Activated CD4-positive, alpha-beta T cell treated with anti-CD3 and anti-CD28 coated beads, Interleukin-2, amount 10 ng/mL, durations not matched to agents 7 days and 5 days (primary cell): ENCODE measurements around the gene KCNN3. TPM values are rescaled to one million over a fixed set of nuclear protein-coding genes. Genes with fewer than 3 reads are reported as not detected.

ENCODE experiments used
- CTCF ChIA-PET: fragments of 350-600 bp; sonication (Branson Sonifier 250); formaldehyde crosslinking; loops from one replicate; lab custom pipeline; 2021; ENCODE audit warnings: antibody characterized with exemption; lab: Charles Lee
- POLR2A ChIA-PET: fragments of 350-600 bp; sonication (Branson Sonifier 250); formaldehyde crosslinking; loops from one replicate; lab custom pipeline; 2021; ENCODE audit warnings: antibody characterized with exemption; lab: Charles Lee
- DNase-seq: peaks from one replicate; pipeline ENCODE4 v3.0.0-alpha.2; 2020
- H3K27ac Mint-ChIP-seq: one replicate; pipeline ENCODE4 v1.8.0; 2021; ENCODE audit warnings: mild to moderate bottlenecking, moderate library complexity, mixed read lengths
- H3K27me3 Mint-ChIP-seq: one replicate; pipeline ENCODE4 v1.8.0; 2021; ENCODE audit warnings: mixed read lengths
- H3K36me3 Mint-ChIP-seq: one replicate; pipeline ENCODE4 v1.8.0; 2021; ENCODE audit warnings: low read depth, mixed read lengths
- H3K4me1 Mint-ChIP-seq: one replicate; pipeline ENCODE4 v1.8.0; 2021; ENCODE audit warnings: mixed read lengths
- H3K4me3 Mint-ChIP-seq: one replicate; pipeline ENCODE4 v1.8.0; 2021; ENCODE audit warnings: mild to moderate bottlenecking, moderate library complexity, mixed read lengths
- H3K9me3 Mint-ChIP-seq: one replicate; pipeline ENCODE4 v1.8.0; 2021; ENCODE audit warnings: mixed read lengths
- total RNA-seq, 2 experiments: library from RNA; stranded (reverse); gene quantifications; one replicate each; pipeline ENCODE4 v1.2.3, GENCODE V29; 2021

KCNN3 gene
- total RNA-seq, 2 experiments from 2014 or later: 0.17 TPM; not detected in 1

DNA sequence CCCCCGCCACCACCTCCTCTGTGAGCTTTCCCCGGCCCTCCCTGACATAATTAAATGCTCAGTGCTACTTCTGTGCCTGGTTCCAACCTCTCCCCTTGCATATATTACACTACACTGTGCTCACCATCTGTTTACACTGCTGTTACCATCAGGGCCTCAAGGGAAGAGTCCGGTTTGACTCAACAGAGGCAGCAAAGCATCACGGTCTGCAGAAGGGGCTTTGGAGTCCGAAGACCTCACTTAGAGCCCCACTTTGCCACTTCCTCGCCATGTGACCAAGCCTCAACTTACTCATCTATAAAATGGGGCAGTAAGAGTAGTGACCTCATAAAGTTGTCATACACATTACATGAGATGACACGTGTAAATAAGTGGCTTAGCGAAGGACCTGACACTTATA is 27.4 kb downstream of the KCNN3 start:
- H3K9me3 Mint-ChIP-seq: no peaks in the 10 kb centered on the region
- no peaks in the 10 kb centered on the region for H3K36me3 Mint-ChIP-seq
- no peak for DNase-seq
- peaks cover 1% of the 10 kb centered on the region for H3K4me1 Mint-ChIP-seq
- H3K27me3 Mint-ChIP-seq: peaks cover 2% of the 10 kb centered on the region
- no peak overlapping the region for H3K27ac Mint-ChIP-seq
- ChIA-PET POLR2A (interaction anchor here (0.6 kb wide), 1 partner anchor 17 kb away, joined by 3 read pairs; no protein-coding TSS in a partner anchor), CTCF (interaction anchor here (0.5 to 1.2 kb wide), 4 partner anchors 17 to 219 kb away, joined by 3 read pairs; no protein-coding TSS in a partner anchor)
- no peak overlapping the region for H3K4me3 Mint-ChIP-seq

DNA sequence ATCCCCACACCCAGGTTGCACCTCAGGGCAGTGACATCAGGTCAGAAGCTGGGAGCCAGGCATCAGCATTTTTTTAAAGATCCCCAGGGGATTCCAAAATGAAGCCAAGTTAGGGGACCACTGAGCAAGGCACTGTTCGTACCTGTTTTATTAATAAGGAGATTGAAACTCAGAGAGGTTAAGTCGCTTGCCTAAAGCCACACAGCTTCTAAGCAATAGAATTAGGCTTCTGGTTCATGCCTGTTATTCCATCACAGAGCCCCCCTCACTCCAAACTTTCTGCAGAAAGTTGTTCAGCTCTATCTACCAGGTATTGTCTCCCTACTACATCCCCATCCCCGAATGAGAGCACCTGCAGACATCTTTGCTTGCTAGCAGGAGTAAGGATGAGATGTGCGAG is 28.7 kb downstream of the KCNN3 start:
- Mint-ChIP-seq H3K4me3 (no peak overlapping the region), H3K4me1 (peaks cover 1% of the 10 kb centered on the region), H3K27ac (no peak overlapping the region), H3K9me3 (no peaks in the 10 kb centered on the region), H3K36me3 (no peaks in the 10 kb centered on the region), H3K27me3 (peaks cover 2% of the 10 kb centered on the region)
- no peak for DNase-seq
- POLR2A ChIA-PET: interaction anchor here (0.7 kb wide), 1 partner anchor 30 kb away, joined by 3 read pairs; no protein-coding TSS in a partner anchor
- CTCF ChIA-PET: interaction anchor here (0.7 to 0.9 kb wide), 2 partner anchors 18 to 21 kb away, joined by 3 read pairs; no protein-coding TSS in a partner anchor

DNA sequence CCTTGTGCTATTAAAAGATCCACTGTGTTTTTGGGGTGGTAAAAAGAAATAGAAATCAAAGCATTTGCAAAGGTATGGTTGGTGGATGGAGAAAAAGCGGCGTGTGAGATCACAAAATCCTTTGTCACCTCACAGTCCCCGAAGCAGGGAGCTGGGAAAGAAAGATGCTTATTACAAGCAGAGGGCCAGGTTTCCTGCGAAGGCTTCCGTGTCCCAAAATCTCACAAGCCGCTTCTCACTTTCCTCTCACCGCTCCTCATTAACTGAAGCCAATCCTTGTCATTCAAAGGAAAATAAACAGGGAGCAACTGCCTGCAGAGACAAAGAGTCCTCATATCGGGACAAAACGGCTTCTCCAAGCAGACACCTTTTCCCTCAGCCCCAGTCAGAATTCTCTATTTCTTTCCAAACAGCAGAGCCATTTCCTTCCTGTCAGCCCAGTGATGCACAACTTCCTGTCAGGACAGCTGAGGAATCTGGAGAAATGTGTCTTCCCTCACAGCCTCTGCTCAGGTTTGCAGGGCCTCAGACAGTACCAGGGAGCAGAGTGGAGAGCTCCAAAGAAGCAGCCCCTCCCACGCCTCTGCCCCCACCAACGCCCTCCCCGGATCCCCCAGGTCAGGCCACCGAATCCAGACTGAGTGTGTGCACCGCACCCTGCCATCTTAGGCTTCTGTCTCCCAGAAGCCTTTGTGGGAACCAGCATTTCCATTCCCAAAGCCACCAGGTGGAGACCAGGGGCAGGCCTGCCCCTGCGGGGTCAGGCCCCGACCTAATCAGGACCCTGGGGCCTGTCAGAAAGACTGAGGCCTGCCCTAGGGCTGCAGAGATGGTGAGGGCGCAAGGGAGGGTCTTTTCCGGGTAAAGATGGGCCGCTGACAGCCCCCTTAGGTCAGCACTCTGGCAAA is 29.6 kb downstream of the KCNN3 start:
- Mint-ChIP-seq H3K27ac (no peak overlapping the region), H3K9me3 (no peaks in the 10 kb centered on the region), H3K36me3 (no peaks in the 10 kb centered on the region), H3K4me1 (peaks cover 1% of the 10 kb centered on the region), H3K4me3 (no peak overlapping the region), H3K27me3 (peaks cover 2% of the 10 kb centered on the region)
- no peak for DNase-seq
- CTCF ChIA-PET: interaction anchor here (0.6 to 1.4 kb wide), 3 partner anchors 22 to 411 kb away, joined by 3 read pairs; no protein-coding TSS in a partner anchor
- POLR2A ChIA-PET: interaction anchor here (0.7 kb wide), 1 partner anchor 31 kb away, joined by 3 read pairs; no protein-coding TSS in a partner anchor

DNA sequence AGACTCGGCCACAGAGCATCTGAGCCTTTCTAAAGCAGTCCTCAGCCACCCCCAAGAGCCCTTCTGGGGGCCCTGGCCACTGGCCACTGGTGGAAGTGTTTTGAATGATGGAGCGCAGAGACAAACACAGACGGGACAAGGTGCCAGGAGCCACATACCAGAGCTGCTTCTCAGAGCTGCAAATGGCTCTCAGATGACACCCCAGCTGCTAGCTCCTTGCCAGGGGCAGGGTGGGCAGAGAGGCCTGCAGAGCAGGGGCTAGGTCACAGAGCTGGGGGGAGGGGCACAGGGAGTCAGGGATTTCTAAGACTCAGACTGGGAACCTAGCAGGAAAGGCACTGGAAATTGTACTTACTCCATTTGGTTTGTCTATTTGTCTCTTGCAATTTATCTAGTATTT is 30.4 kb downstream of the KCNN3 start:
- Mint-ChIP-seq H3K27ac (no peak overlapping the region), H3K27me3 (no peaks in the 10 kb centered on the region), H3K36me3 (no peaks in the 10 kb centered on the region), H3K9me3 (no peaks in the 10 kb centered on the region), H3K4me3 (no peak overlapping the region), H3K4me1 (peaks cover 1% of the 10 kb centered on the region)
- ChIA-PET POLR2A (no interaction called here), CTCF (interaction anchor here (0.6 to 1.4 kb wide), 4 partner anchors 23 to 412 kb away, joined by 3 read pairs; no protein-coding TSS in a partner anchor)
- no peak for DNase-seq

DNA sequence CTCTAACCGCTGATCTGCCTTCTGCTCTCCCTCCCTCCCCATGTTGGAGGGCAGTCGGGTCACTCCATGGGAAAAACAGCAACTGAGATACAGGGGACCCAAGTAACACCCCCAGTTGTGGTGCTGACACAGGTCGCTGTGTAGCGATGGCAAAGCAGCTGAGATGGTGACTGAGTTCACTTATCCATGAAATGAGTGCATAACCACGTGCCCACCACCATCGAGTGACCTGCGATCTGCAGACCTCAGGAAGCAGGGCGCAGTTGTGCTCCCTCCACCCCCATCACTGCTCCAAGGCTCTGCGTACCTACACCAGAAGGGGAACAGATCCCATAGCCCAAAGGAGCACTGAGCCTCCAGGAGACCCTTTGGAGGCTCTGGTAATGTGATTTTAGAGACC is 31.1 kb downstream of the KCNN3 start:
- Mint-ChIP-seq H3K4me1 (peaks cover 1% of the 10 kb centered on the region), H3K36me3 (no peaks in the 10 kb centered on the region), H3K27ac (no peak overlapping the region), H3K27me3 (no peaks in the 10 kb centered on the region), H3K9me3 (no peaks in the 10 kb centered on the region), H3K4me3 (no peak overlapping the region)
- CTCF ChIA-PET: interaction anchor here (1.2 to 1.4 kb wide), 4 partner anchors 19 to 179 kb away, joined by 3 to 5 read pairs (median 3); no protein-coding TSS in a partner anchor
- POLR2A ChIA-PET: no interaction called here
- no peak for DNase-seq

DNA sequence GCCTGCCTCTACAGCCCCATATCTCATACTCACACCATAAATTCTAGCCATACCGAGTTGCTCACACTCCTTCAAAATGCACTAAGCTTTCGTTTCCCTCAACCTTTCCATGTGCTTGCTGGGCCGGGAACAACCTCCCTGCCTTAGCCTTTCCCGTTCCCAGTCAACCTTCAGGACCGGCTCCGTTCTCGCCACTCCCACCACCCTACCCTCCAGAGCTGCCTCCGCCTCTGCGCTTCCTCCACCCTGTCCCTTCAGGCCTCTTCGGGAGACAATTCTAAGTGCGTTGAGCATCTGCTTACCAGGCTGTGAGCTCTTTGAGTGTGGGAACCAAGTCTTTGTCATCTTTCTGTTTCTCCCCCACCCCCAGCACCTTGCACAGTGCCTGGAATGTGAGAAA is 31.6 kb downstream of the KCNN3 start:
- peaks cover 1% of the 10 kb centered on the region for H3K4me1 Mint-ChIP-seq
- POLR2A ChIA-PET: no interaction called here

DNA sequence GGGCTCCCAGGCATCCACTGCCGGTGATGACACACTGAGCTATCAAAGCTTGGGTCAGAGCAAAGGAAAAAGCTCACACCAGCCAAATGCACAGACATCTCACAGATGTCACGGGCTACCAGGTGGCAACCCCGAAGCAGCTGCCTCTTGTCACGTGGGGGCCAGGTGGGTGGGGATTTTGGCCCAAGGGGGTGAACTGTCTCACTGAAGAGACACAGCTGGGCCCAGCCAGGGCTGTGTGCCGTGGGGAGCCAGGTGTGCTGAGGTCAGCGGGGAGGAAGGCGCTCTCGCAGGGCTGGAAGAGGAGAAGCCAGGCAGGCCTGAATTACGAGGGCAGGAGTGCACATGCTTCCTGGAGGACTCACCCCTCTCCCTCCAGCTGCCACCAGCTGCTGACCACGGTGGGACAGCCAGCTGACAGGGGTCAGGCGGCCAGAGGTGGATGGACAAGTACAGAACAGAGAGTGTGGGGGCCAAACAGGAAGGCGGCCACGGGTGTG is 32.4 kb downstream of the KCNN3 start:
- DNase-seq: no peak
- no peaks in the 10 kb centered on the region for H3K27me3 Mint-ChIP-seq
- H3K9me3 Mint-ChIP-seq: no peaks in the 10 kb centered on the region
- POLR2A ChIA-PET: no interaction called here
- CTCF ChIA-PET: interaction anchor here (0.6 to 1.4 kb wide), 6 partner anchors 10 to 547 kb away, joined by 3 to 6 read pairs (median 4); no protein-coding TSS in a partner anchor
- peaks cover 6% of the 10 kb centered on the region for H3K4me1 Mint-ChIP-seq
- no peak overlapping the region for H3K4me3 Mint-ChIP-seq
- no peaks in the 10 kb centered on the region for H3K36me3 Mint-ChIP-seq
- no peak overlapping the region for H3K27ac Mint-ChIP-seq

More for the DNA sequence above, 31.6 kb downstream of the KCNN3 start:
- no peak for DNase-seq
- H3K9me3 Mint-ChIP-seq: no peaks in the 10 kb centered on the region
- H3K4me3 Mint-ChIP-seq: no peak overlapping the region
- CTCF ChIA-PET: interaction anchor here (1.2 to 1.4 kb wide), 3 partner anchors 18 to 179 kb away, joined by 3 to 5 read pairs (median 3); no protein-coding TSS in a partner anchor
- H3K36me3 Mint-ChIP-seq: no peaks in the 10 kb centered on the region
- H3K27me3 Mint-ChIP-seq: no peaks in the 10 kb centered on the region
- no peak overlapping the region for H3K27ac Mint-ChIP-seq

DNA sequence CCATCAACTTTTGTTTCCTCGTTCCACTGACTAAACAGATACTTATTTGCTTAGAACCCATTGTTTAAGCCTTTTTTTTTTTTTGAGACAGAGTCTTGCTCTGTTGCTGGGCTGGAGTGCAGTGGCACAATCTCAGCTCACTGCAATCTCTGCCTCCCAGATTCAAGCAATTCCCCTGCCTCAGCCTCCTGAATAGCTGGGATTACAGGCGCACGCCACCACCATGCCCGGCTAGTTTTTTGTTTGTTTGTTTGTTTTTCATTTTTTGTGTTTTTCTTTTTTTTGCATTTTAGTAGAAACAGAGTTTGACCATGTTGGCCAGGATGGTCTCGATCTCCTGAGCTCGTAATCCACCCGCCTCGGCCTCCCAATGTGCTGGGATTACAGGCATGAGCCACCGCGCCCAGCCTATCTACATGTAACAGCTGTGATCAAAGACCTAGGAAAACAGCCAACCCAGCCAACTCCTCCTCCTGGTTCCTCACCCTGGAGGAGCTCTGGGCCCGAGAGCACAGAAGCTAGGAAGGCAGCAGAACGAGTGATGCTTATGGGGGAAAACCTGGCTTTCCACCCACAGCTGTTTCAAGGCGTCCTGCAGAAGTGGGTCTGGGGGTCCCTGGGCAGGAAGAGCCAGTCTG is 32.9 kb downstream of the KCNN3 start:
- no peak for DNase-seq
- CTCF ChIA-PET: interaction anchor here (0.6 to 1.4 kb wide), 6 partner anchors 10 to 546 kb away, joined by 3 to 6 read pairs (median 4); no protein-coding TSS in a partner anchor
- no peak overlapping the region for H3K27ac Mint-ChIP-seq
- H3K9me3 Mint-ChIP-seq: no peaks in the 10 kb centered on the region
- H3K4me3 Mint-ChIP-seq: no peak overlapping the region
- H3K27me3 Mint-ChIP-seq: no peaks in the 10 kb centered on the region
- H3K4me1 Mint-ChIP-seq: peaks cover 10% of the 10 kb centered on the region
- no peaks in the 10 kb centered on the region for H3K36me3 Mint-ChIP-seq
- POLR2A ChIA-PET: no interaction called here

DNA sequence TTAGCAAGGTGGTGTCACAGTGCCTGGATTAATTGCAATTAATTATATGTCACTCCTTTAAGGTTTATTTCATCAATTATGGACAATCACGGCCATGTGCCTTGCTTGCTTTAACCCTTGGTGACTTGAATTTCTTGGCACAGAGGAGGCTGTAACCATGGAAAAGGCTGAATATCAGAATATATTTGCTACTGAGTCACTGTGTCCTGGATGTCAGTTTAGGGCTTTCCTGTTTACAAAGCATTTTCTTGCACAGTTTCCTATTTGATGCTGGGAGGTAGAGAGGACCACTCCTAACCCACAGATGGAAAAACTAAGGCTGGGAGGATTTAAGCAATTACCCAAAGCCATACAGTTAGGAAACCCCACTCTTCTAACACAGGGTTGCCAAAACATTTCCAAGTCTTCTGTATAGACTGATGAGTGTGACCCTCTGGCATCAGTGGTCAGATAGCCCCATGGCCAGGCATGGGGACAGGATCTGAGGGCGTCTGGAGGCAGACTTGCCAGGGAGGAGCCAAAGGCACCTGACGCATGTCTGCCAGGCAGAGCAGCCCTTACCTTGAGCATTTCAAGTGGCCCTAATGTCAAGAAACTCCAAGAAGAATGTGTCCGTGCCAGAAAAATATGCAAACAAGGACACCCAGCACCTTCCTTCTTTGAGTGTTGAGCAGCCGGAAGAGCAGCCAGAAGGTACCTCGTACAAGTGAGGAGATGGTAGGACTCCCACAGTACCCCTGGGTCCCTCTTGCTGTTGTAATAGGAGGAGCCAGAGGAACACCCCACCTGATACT is 34.4 kb downstream of the KCNN3 start:
- no peaks in the 10 kb centered on the region for H3K36me3 Mint-ChIP-seq
- no peak overlapping the region for H3K27ac Mint-ChIP-seq
- CTCF ChIA-PET: no interaction called here
- H3K4me3 Mint-ChIP-seq: no peak overlapping the region
- no peaks in the 10 kb centered on the region for H3K9me3 Mint-ChIP-seq
- peaks cover 10% of the 10 kb centered on the region for H3K4me1 Mint-ChIP-seq
- DNase-seq: no peak
- no peaks in the 10 kb centered on the region for H3K27me3 Mint-ChIP-seq
- POLR2A ChIA-PET: no interaction called here

DNA sequence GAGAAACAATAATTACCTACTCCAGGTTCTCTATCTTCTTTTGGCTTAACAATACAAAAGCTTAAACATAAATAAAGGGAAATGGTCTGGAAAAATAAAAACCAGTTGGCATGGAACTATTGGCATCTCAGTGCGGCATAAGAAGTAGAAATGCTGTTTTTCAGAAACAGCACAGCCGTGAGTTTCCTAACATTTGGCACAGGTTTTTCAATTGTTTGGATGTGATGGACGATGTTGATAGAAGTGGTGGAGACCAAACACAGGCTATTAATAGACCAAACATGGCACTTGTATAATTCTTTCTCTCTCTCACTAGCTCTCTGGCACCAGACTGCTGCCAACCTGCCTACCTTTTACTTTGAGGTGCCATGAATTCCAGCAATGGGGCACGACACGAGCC is 36.2 kb downstream of the KCNN3 start:
- POLR2A ChIA-PET: no interaction called here
- CTCF ChIA-PET: no interaction called here
- H3K36me3 Mint-ChIP-seq: no peaks in the 10 kb centered on the region

DNA sequence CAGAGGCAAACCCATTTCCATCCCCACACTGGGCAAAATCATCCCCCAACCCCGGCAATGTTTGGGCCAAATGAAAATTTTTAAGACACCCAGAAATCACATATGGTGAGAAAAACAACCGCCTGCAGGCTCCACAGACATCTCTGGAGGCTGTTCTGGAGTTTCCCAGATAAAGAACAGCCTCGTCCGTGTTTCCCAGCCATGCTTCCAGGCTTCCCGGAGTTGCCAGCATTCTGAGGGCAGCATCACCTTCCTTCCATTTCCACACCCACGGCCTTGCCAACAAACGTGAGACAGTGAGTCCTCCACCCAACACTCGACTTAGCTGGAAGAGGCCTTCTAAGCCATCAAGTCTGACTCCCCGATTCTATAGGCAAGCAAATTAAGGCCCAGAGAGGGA is 36.9 kb downstream of the KCNN3 start:
- peaks cover 9% of the 10 kb centered on the region for H3K4me1 Mint-ChIP-seq
- H3K36me3 Mint-ChIP-seq: no peaks in the 10 kb centered on the region
- CTCF ChIA-PET: interaction anchor here (1.3 kb wide), 1 partner anchor 26 kb away, joined by 3 read pairs; no protein-coding TSS in a partner anchor
- H3K27me3 Mint-ChIP-seq: no peaks in the 10 kb centered on the region
- no peaks in the 10 kb centered on the region for H3K9me3 Mint-ChIP-seq
- DNase-seq: no peak
- POLR2A ChIA-PET: no interaction called here
- no peak overlapping the region for H3K4me3 Mint-ChIP-seq
- H3K27ac Mint-ChIP-seq: peak overlapping the region; percentile 32

More for the DNA sequence above, 36.2 kb downstream of the KCNN3 start:
- Mint-ChIP-seq H3K27me3 (no peaks in the 10 kb centered on the region), H3K27ac (no peak overlapping the region), H3K9me3 (no peaks in the 10 kb centered on the region), H3K4me3 (no peak overlapping the region), H3K4me1 (peaks cover 9% of the 10 kb centered on the region)
- DNase-seq: no peak

DNA sequence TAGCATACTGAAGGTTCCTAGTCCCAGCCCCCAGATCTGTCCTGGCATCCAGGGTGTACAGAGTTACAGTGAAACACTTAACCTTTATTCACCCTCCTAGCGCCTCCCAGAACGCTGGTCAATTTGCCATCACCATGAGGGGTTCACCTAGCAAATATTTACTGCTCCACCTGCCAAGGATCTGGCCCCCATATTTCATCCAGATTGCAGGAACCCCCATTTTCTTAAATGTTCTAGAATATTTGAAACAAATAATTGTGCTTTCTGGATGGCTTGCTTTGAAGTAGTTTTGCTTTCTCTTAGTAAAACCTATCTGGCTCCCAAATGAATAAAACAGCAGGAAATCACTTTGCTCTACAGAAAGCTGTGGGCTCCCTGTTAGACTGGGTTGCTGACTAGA is 37.7 kb downstream of the KCNN3 start:
- Mint-ChIP-seq H3K27me3 (no peaks in the 10 kb centered on the region), H3K9me3 (no peaks in the 10 kb centered on the region), H3K36me3 (no peaks in the 10 kb centered on the region), H3K27ac (no peak overlapping the region), H3K4me3 (no peak overlapping the region), H3K4me1 (peaks cover 9% of the 10 kb centered on the region)
- ChIA-PET POLR2A (no interaction called here), CTCF (interaction anchor here (1.3 kb wide), 2 partner anchors 10 to 27 kb away, joined by 3 read pairs; no protein-coding TSS in a partner anchor)
- no peak for DNase-seq
